LNCAP (cell line): ENCODE data around the gene DAB1.

ENCODE experiments used
- TF ChIP-seq, protein P1 (sequence below): fragments of 450-650 bp; IDR thresholded peaks from 2 replicates; pipeline ENCODE4 v1.5.1; 2017; ENCODE audit warnings: mild to moderate bottlenecking

Gene DAB1

DNA sequence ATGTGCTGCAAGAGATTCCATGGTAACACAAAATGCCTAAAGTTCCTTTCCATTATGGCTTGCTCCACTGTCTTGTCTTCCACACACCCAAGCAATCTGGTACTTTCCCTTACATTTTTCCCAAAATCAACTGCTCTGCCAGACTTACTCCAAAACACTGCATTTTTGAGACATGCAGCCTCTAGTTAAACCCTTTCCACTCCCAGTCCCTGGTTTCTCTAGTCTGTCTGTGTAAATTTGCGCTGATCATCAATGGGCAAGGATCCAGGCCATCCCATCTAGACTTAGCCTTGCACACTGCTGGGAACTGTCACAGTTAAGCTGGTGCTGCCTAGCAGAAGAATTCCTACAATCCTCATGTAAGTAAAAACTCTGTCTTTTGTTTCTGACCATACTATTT is 47.8 kb downstream of the DAB1 start:
- TF ChIP-seq, protein P1, sequence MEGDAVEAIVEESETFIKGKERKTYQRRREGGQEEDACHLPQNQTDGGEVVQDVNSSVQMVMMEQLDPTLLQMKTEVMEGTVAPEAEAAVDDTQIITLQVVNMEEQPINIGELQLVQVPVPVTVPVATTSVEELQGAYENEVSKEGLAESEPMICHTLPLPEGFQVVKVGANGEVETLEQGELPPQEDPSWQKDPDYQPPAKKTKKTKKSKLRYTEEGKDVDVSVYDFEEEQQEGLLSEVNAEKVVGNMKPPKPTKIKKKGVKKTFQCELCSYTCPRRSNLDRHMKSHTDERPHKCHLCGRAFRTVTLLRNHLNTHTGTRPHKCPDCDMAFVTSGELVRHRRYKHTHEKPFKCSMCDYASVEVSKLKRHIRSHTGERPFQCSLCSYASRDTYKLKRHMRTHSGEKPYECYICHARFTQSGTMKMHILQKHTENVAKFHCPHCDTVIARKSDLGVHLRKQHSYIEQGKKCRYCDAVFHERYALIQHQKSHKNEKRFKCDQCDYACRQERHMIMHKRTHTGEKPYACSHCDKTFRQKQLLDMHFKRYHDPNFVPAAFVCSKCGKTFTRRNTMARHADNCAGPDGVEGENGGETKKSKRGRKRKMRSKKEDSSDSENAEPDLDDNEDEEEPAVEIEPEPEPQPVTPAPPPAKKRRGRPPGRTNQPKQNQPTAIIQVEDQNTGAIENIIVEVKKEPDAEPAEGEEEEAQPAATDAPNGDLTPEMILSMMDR: no peak

DNA sequence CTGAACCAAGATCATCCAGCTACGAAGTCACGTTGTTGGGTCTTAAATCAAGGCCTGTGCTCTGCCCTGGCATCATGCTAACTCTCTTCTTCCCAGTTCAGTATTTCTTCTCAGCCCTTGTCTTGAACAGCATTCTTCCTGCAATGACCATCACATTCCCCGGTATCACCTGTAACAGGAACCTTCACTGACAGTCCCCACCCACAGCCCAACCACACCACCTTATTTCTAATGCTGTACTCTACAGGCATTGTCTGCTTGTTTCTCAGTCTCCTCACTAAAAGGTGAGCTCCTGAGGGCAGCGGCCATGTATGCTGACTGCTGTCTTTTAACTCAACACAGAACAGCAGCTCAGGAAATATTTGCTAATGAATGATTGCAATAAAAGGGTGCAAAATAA is 54.0 kb downstream of the DAB1 start:
- TF ChIP-seq, protein P1: no peak

DNA sequence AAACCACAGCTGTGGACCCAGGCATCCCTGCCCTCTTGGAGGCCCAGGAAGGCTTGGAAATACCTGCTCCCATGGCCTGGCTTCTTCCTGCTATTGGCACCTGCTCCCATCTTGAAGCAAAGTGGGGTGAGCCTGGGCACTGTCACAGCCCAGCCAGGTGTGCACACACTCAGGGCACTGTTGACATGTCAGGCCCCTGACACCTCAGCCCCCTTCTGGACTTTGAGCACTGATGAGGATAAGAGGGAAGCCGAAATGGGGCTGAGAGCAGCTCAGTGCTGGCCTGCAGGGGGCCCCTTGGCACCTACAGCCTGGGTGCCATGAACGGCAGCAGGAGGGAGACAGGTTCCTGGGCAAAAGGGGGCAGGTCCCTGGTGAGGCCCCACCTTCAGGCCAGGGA is 55.9 kb downstream of the DAB1 start:
- TF ChIP-seq, protein P1: no peak

DNA sequence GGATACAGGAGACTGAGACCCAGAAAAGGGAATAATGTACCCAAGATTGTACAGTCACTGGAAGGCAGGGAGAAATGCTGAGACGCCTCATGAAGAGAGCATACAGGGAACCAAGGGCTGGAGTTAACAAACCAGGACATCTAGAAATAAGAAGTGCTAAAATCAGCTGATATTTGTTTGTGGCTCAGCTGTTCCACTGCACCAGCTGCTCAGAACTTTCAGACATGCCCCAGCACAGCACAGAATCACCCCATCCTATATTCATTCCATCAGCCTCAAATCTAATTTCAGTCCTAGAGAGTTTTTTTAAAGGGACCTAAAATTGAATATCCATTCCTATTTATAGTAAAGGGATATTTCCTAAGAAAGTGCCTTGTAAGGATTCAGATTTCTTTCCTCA is 60.2 kb downstream of the DAB1 start:
- TF ChIP-seq, protein P1: no peak

DNA sequence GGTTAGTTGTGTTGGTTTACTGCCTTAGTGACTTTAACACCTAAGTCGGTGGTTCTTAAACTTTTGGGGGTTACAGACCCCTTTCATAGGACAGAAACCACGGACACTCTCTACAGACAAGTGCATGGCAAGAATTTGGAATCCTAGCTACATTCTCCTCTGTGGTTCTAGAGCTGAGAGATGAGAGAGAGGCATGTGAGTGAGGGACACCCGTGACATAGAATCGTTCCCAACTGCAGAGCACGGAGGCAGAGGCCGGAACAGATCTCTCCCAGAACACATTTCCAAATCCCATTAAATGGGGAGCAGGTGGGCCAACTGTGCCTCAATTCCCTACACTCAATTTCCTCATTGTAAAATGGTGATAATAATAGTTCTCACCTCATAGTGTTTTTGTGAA is 60.7 kb downstream of the DAB1 start:
- TF ChIP-seq, protein P1: no peak

DNA sequence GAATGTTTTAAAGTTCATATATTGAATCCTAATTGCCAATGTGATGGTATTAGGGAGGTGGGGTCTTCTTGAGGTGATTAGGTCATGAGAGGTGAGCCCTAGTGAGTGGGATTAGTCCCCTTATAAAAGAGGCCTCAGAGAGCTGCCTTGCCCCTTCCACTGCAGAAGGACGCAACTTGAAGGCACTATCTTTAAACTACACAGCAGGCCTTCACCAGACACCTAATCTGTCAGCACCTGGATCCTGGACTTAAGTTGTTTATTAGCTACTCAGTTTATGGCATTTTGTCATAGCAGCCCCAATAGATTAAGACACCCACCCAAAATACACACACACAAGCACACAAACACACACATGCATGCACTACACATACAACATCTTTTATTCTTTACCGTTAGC is 61.4 kb downstream of the DAB1 start:
- TF ChIP-seq, protein P1: no peak

DNA sequence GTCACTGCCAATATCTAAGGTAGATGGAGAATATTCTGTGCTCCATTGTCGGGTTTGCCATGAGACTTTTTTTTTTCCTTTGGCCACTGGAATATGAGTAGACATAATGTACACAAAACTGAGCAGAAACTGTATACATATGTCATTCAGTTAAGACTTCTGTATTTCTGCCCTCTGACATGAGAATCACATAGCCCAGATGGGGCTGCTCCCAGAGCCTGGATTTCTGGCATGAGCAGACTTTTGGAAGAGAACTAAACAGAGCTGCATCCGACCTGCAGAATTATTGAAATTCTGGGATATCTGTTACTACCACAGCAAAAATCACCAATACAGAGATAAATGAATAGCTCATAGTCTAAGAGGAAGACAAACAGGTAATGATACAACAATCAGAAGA is 62.3 kb downstream of the DAB1 start:
- TF ChIP-seq, protein P1: no peak

DNA sequence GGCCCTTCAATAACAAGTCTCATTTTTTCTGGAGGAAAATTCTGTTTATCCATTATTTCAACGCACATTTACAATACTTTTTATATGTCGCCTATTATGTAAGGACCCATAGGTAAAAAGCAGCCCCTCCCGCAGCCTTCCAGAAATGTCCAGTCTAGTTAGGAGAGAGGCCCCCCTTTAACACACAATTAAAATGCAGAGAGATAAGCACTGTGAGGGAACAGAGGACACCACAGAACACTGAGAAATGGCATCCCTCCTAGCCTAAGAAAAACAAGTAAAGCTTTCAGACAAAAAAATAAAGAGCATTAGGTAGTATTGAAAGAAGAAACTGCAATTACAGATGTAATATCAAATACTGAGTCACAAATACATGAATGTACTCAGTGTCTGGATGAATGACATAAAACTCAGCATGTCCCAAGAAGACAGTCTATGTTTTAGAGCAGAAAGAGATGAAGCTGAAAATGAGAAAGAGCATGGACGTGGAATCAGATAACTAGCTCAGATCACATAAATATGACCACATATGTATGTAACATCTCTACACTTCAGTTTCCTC is 62.9 kb downstream of the DAB1 start:
- TF ChIP-seq, protein P1: no peak
